GM19025 (cell line): Measurements from ENCODE around the gene TIMMDC1.
A peak's percentile ranks its signal among the peaks of the same experiment; 100 is the strongest.
"Not testable (repeated sequence)": the region's sequence is repeated elsewhere in the genome, so short reads cannot be mapped to it uniquely, and the experiment has no call there.

Experiments used
- ATAC-seq: cut with Tn5 transposase; IDR thresholded peaks from one replicate; pipeline ENCODE4 v1.9.1; 2021; ENCODE audit warnings: mild to moderate bottlenecking, low read depth, moderate library complexity; ENCODE audit not compliant: unreplicated experiment

The TIMMDC1 gene

GRCh38 chr3:119508172-119508845 is 10.0 kb downstream of the TIMMDC1 start:
- ATAC-seq, result peak; percentile 67

- no peak for ATAC-seq
Measured at GRCh38 chr3:119510690-119511089, 12.3 kb downstream of the TIMMDC1 start.

GRCh38 chr3:119514637-119515036 is 16.3 kb downstream of the TIMMDC1 start:
- no peak for ATAC-seq

GRCh38 chr3:119517112-119517511 is 18.8 kb downstream of the TIMMDC1 start:
- no peak for ATAC-seq

GRCh38 chr3:119518026-119518425 is 19.7 kb downstream of the TIMMDC1 start:
- ATAC-seq, result no peak

- no peak for ATAC-seq
Measured at GRCh38 chr3:119524931-119525662, 26.8 kb downstream of the TIMMDC1 start.

- no peak for ATAC-seq
Measured at GRCh38 chr3:119527714-119528113, 29.4 kb downstream of the TIMMDC1 start.

GRCh38 chr3:119529883-119530282 is 31.5 kb downstream of the TIMMDC1 start:
- no peak for ATAC-seq

GRCh38 chr3:119530456-119530855 is 32.1 kb downstream of the TIMMDC1 start:
- no peak for ATAC-seq

- ATAC-seq, result no peak
Measured at GRCh38 chr3:119531151-119531550, 32.8 kb downstream of the TIMMDC1 start.

GRCh38 chr3:119534296-119534695 is 35.9 kb downstream of the TIMMDC1 start:
- no peak for ATAC-seq

GRCh38 chr3:119536757-119537156 is 38.4 kb downstream of the TIMMDC1 start:
- no peak for ATAC-seq

- ATAC-seq, result no peak
Measured at GRCh38 chr3:119538772-119539171, 40.4 kb downstream of the TIMMDC1 start.

GRCh38 chr3:119541547-119541946 is 43.2 kb downstream of the TIMMDC1 start:
- no peak for ATAC-seq

- peak; percentile 41 for ATAC-seq
Measured at GRCh38 chr3:119542168-119542767, 43.9 kb downstream of the TIMMDC1 start.

- no peak for ATAC-seq
Measured at GRCh38 chr3:119543147-119543546, 44.8 kb downstream of the TIMMDC1 start.

GRCh38 chr3:119547227-119547626 is 48.9 kb downstream of the TIMMDC1 start:
- ATAC-seq, result no peak

- no peak for ATAC-seq
Measured at GRCh38 chr3:119548341-119548740, 50.0 kb downstream of the TIMMDC1 start.

GRCh38 chr3:119550192-119550910 is 52.0 kb downstream of the TIMMDC1 start:
- ATAC-seq, result peak; percentile 36

- ATAC-seq, result no peak
Measured at GRCh38 chr3:119551598-119551997, 53.3 kb downstream of the TIMMDC1 start.

- not testable (repeated sequence) for ATAC-seq
Measured at GRCh38 chr3:119552928-119553327, 54.6 kb downstream of the TIMMDC1 start.
